GM12873 (cell line): Measurements from ENCODE around the gene RGS12.

Experiments used
- CTCF ChIP-seq: IDR thresholded peaks from 2 replicates; pipeline ENCODE4 v1.5.1; 2012; ENCODE audit warnings: low read depth, mild to moderate bottlenecking, moderate library complexity, low read length, control low read depth; ENCODE audit not compliant: insufficient read depth; ENCODE audit errors: missing control alignments

Gene RGS12

GRCh38 chr4:3286335-3287175 lies 6.3 kb upstream of the RGS12 start:
- no peak for TF ChIP-seq CTCF

GRCh38 chr4:3287271-3287971 lies 5.4 kb upstream of the RGS12 start:
- TF ChIP-seq CTCF = no peak

DNA sequence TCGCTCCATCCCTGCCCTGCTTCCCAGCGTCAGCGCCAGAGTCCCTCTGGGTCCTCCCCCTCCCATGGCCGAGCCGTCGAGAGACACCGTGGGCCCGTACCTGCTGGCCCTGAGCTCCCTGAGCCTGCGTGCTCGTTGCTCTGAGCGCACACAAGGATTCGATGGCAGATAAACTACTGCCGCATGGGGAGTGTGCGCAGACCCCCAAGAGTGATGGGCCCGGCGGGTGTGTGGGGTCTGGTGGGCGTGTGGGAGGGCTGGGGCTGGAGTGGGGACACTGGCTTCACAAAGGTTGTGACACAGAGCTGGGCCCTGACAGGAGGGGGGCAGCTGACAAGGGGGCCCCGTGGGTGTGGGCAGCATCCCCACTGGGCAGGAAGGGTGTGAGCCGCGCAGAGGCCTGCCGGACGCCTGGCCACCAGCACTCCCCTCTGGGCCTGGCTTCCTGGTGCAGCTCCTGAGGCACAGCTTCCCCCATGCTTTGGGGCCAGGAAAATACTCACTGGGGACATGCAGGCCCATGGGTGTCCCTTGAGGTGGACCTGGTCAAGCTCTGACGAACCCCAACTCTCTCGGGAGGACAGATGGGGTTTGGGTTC lies 4.8 kb upstream of the RGS12 start:
- no peak for TF ChIP-seq CTCF

DNA sequence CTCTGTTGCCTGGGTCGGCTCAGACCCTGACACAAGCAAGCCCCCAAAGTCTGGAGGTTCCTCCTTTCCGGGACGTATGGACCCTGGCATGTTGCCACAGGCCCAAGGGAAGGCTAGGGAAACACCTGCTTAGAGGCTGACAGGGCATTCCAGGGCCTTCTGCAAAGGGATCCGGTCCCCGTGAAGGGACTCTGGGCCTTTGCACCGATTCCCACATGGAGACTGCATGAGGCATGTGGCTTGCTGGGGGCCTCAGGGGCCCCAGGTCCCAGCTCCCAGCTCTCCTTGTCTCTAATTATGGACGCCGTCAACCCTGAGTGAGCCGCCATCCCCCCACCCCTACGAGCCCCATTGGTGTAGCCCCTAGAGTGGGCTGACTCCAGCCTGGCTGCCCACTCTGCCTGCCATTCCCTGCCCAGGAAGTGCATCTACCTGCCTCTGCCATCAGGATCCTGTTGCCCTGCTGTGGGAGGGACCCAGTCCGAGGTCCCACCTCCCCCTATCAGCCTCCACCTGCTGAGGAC lies 4.2 kb upstream of the RGS12 start:
- TF ChIP-seq CTCF = no peak

DNA sequence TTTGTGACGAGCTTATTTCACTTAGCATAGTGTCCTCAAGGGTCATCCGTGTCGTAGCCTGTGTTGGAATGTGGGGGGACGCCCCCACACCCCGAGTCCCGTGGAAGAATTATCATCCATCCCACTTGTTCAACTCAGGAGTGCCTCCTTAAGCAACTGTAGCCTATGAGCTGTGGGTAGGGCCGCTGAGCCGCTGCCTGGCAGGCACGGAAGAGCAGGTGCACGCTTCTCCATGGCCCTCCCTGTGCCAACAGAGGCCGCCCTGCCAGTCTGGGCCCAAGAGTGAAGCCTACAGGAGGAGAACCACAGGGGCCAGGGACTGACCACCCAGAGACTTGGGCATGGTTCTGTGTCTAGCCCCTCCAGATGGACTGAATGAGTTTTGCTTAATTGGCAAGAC lies 2.3 kb upstream of the RGS12 start:
- no peak for TF ChIP-seq CTCF

DNA sequence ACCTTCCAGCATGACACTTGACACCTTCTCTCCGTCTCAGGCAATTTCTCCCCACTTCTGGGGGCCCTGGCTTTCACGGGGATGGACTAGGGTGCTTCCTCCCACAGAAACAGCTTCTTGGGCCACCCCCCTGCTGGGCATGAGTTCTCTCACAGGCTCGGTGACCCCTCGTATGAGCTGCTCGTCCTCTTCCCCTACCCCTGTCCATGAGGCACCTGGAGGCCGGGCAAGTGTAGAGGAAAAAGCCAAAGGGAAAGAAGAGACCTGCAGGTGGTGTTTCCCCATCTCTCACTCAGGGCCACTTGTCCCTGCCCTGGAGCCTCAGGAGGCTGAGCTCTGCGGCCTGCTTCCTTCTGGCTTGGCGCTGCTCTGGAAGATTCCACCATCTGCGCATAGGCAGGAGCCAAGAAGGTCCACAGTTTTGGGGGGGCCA lies 1.9 kb upstream of the RGS12 start:
- TF ChIP-seq CTCF = no peak

DNA sequence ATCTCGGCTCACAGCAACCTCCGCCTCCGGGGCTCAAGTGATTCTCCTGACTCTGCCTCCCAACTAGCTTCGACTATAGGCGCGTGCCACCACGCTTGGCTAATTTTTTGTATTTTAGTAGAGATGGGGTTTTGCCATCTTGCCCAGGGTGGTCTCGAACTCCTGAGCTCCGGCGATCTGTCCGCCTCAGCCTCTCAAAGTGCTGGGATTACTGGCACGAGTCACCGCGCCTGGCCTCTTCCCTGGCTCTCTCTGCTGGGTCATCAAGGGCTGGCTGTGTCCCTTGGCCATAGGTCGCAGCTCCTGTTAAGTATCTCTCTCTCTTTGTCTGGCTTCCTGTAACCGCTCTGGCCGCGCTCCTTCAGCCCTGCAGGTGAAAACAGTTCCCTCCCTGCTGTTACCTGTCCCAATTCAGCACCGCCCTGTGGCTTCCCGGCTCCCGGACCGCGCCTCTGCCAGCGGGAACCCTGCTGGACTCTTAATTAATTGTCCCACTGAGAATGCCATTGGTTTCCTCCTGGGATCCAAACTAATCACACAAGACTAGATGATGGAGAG lies 1.3 kb upstream of the RGS12 start:
- TF ChIP-seq CTCF = no peak
